Measurements from ENCODE around the gene ISLR2.

Gene ISLR2

DNA sequence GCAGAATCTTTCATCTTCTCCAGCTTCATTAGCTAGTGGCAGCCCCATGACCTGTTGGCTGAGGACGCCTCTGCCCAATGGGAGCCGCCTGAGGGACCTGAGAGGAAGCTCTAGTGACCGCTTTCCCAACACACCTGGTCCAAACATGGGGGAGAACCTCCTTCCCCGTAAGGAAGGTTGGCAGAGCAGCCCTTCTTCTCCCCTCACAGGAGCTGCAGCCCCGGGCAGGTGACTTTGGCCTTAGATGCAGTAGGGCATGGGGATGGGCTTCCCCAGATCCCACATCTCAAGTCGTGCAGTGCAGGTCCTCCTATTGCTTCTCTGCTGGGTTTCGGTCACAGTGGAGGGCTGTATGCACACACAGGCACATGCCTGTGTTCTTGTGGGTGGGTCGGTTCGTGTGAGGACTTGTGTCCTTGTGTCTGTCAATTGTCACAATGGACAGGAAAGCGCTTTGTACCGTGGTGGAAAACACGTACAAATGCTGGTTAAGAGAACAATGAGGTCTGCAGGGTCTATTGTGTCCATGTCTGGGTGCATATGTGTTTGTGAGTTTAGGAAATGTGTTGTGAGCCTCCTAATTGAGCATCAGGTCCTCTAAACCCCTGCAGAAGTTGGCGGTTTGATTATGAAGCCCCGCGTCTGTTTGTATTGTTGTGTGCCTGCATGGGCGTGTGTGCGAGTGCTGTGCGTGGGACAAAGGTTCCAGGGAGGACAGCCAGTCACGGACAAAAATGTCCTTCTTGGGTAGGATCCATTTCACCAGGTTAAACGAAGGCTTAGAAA lies 1.4 kb downstream of the ISLR2 start:
- TF ChIP-seq, protein P1, sequence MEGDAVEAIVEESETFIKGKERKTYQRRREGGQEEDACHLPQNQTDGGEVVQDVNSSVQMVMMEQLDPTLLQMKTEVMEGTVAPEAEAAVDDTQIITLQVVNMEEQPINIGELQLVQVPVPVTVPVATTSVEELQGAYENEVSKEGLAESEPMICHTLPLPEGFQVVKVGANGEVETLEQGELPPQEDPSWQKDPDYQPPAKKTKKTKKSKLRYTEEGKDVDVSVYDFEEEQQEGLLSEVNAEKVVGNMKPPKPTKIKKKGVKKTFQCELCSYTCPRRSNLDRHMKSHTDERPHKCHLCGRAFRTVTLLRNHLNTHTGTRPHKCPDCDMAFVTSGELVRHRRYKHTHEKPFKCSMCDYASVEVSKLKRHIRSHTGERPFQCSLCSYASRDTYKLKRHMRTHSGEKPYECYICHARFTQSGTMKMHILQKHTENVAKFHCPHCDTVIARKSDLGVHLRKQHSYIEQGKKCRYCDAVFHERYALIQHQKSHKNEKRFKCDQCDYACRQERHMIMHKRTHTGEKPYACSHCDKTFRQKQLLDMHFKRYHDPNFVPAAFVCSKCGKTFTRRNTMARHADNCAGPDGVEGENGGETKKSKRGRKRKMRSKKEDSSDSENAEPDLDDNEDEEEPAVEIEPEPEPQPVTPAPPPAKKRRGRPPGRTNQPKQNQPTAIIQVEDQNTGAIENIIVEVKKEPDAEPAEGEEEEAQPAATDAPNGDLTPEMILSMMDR (IDR thresholded peaks at IDR 0.05; ENCODE audit: low read depth, low read length), result no peak
- no peak overlapping the region for H3K4me3 ChIP-seq (replicated peaks in 1 of 2; ENCODE audit: low read depth in 2 of 2, low read length in 2 of 2)
- no peak for DNase-seq (ENCODE audit: low read depth in 2 of 2)

DNA sequence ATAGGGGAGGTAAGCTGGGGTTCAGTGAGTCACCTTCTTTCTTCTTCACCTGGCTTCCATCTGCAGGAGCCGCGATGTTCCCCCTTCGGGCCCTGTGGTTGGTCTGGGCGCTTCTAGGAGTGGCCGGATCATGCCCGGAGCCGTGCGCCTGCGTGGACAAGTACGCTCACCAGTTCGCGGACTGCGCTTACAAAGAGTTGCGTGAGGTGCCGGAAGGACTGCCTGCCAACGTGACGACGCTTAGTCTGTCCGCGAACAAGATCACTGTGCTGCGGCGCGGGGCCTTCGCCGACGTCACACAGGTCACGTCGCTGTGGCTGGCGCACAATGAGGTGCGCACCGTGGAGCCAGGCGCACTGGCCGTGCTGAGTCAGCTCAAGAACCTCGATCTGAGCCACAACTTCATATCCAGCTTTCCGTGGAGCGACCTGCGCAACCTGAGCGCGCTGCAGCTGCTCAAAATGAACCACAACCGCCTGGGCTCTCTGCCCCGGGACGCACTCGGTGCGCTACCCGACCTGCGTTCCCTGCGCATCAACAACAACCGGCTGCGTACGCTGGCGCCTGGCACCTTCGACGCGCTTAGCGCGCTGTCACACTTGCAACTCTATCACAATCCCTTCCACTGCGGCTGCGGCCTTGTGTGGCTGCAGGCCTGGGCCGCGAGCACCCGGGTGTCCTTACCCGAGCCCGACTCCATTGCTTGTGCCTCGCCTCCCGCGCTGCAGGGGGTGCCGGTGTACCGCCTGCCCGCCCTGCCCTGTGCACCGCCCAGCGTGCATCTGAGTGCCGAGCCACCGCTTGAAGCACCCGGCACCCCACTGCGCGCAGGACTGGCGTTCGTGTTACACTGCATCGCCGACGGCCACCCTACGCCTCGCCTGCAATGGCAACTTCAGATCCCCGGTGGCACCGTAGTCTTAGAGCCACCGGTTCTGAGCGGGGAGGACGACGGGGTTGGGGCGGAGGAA lies 2.6 kb downstream of the ISLR2 start:
- no peak overlapping the region for H3K4me3 ChIP-seq (replicated peaks in 1 of 2; ENCODE audit: low read depth in 2 of 2, low read length in 2 of 2)
- TF ChIP-seq, protein P1 (IDR thresholded peaks at IDR 0.05; ENCODE audit: low read depth, low read length), result no peak
- peak in 1 of 2 donors; percentile 36 for DNase-seq (ENCODE audit: low read depth in 2 of 2)

DNA sequence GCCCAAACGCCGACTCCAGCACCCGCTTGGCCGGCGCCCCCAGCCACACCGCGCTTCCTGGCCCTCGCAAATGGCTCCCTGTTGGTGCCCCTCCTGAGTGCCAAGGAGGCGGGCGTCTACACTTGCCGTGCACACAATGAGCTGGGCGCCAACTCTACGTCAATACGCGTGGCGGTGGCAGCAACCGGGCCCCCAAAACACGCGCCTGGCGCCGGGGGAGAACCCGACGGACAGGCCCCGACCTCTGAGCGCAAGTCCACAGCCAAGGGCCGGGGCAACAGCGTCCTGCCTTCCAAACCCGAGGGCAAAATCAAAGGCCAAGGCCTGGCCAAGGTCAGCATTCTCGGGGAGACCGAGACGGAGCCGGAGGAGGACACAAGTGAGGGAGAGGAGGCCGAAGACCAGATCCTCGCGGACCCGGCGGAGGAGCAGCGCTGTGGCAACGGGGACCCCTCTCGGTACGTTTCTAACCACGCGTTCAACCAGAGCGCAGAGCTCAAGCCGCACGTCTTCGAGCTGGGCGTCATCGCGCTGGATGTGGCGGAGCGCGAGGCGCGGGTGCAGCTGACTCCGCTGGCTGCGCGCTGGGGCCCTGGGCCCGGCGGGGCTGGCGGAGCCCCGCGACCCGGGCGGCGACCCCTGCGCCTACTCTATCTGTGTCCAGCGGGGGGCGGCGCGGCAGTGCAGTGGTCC lies 3.5 kb downstream of the ISLR2 start:
- TF ChIP-seq, protein P1 (IDR thresholded peaks at IDR 0.05; ENCODE audit: low read depth, low read length), result no peak
- DNase-seq (ENCODE audit: low read depth in 2 of 2), result no peak
- H3K4me3 ChIP-seq (replicated peaks in 1 of 2; ENCODE audit: low read depth in 2 of 2, low read length in 2 of 2), result no peak overlapping the region

DNA sequence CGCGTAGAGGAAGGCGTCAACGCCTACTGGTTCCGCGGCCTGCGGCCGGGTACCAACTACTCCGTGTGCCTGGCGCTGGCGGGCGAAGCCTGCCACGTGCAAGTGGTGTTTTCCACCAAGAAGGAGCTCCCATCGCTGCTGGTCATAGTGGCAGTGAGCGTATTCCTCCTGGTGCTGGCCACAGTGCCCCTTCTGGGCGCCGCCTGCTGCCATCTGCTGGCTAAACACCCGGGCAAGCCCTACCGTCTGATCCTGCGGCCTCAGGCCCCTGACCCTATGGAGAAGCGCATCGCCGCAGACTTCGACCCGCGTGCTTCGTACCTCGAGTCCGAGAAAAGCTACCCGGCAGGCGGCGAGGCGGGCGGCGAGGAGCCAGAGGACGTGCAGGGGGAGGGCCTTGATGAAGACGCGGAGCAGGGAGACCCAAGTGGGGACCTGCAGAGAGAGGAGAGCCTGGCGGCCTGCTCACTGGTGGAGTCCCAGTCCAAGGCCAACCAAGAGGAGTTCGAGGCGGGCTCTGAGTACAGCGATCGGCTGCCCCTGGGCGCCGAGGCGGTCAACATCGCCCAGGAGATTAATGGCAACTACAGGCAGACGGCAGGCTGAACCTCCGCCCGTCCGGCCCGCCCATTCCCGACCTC lies 4.1 kb downstream of the ISLR2 start:
- no peak overlapping the region for H3K4me3 ChIP-seq (replicated peaks in 1 of 2; ENCODE audit: low read depth in 2 of 2, low read length in 2 of 2)
- DNase-seq (ENCODE audit: low read depth in 2 of 2), result peak in 1 of 2 donors; percentile 31
- TF ChIP-seq, protein P1 (IDR thresholded peaks at IDR 0.05; ENCODE audit: low read depth, low read length), result peak; percentile 43

DNA sequence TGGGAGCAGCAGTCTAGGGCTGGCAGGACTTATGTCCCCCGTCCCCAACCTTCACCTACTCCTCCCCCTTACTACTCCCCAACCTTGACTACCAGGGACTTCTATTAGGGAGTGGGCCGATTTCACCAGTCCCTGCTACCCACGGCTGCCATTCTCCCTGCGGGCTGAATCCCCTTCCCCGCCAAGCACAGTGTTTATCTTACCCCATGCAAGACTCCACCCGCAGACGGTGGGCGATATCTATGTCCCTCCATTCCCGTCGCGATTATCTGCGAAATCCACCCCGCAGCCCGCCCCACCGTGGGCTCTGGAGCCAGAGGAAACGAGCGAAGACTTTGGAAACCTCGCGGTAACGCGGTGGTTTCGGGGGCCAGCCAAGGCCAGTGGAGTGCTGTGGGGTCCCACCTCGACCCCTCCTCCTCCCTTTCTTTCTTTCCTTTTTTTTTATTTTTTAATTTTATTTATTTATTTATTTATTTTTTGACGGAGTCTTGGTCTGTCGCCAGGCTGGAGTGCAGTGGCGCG lies 4.7 kb downstream of the ISLR2 start:
- H3K4me3 ChIP-seq (replicated peaks in 1 of 2; ENCODE audit: low read depth in 2 of 2, low read length in 2 of 2), result no peak overlapping the region
- TF ChIP-seq, protein P1 (IDR thresholded peaks at IDR 0.05; ENCODE audit: low read depth, low read length), result no peak
- no peak for DNase-seq (ENCODE audit: low read depth in 2 of 2)

DNA sequence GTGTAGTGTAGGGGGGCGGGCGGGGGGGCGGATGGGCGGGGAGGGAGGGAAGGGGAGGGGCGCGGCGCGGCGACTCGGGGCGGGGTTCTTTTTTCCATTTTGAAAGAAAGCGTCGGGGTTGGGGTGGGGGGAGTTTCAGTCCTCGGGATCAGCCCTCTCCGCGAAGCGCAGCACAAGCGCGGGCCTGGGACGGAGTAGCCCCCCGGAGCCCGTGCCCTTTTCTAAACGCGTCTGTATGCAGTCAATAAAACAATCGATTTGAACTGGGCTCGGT lies 6.1 kb downstream of the ISLR2 start:
- no peak for DNase-seq (ENCODE audit: low read depth in 2 of 2)
- peak overlapping the region; percentile 28 to 45 for H3K4me3 ChIP-seq (replicated peaks in 1 of 2; ENCODE audit: low read depth in 2 of 2, low read length in 2 of 2)
- TF ChIP-seq, protein P1 (IDR thresholded peaks at IDR 0.05; ENCODE audit: low read depth, low read length), result no peak
